Large intestine (tissue), 3 donors: ENCODE results near the gene PRPF6. TPM values are rescaled to one million over a fixed set of nuclear protein-coding genes. Genes with fewer than 3 reads are reported as not detected.
"Not testable (repeated sequence)": the region's sequence is repeated elsewhere in the genome, so short reads cannot be mapped to it uniquely, and the experiment has no call there.

Experiments
- DNase-seq, 2 donors: peaks; one replicate each; pipeline versions ENCODE4 v3.0.0 to v3.0.0-alpha.2; 2013
- H3K27ac ChIP-seq: one replicate; pipeline ENCODE4 v1.5.1; 2013; ENCODE audit warnings: low read length
- H3K27me3 ChIP-seq: 2 replicates; pipeline ENCODE4 v1.6.1; 2013; ENCODE audit warnings: low read length; ENCODE audit not compliant: control insufficient read depth, insufficient read depth
- H3K36me3 ChIP-seq: 2 replicates; pipeline ENCODE4 v1.6.1; 2013; ENCODE audit warnings: low read length; ENCODE audit not compliant: control insufficient read depth, insufficient read depth
- H3K4me1 ChIP-seq: one replicate; pipeline ENCODE4 v1.6.1; 2013; ENCODE audit warnings: low read length; ENCODE audit not compliant: control insufficient read depth, insufficient read depth
- H3K4me3 ChIP-seq: one replicate; pipeline ENCODE4 v1.5.1; 2013; ENCODE audit warnings: low read length
- H3K9me3 ChIP-seq: one replicate; pipeline ENCODE4 v1.6.1; 2013; ENCODE audit warnings: mild to moderate bottlenecking, low read depth, low read length, moderate library complexity; ENCODE audit not compliant: control insufficient read depth
- WGBS: methylation state at CpG from one replicate; pipeline ENCODE4 v1.1.5; 2013; ENCODE audit warnings: low lambda C conversion rate; ENCODE audit not compliant: insufficient coverage; 5-methylcytosine and 5-hydroxymethylcytosine counted together
- polyA plus RNA-seq: library from polyadenylated mRNA; unstranded; fragments of 120-200 nt; gene quantifications from one replicate; pipeline ENCODE4 v1.2.1, GENCODE V29; 2013

PRPF6 gene
- polyA plus RNA-seq, 1 donor, result 59.7 TPM

- peaks cover 6% of the 10 kb centered on the region for H3K9me3 ChIP-seq
- H3K4me3 ChIP-seq, result no peak overlapping the region
- no peak for DNase-seq
- no peaks in the 10 kb centered on the region for H3K27me3 ChIP-seq
- no CpG with 5 or more reads among the region's 7 CpGs for WGBS
- H3K4me1 ChIP-seq, result no peaks in the 10 kb centered on the region
- H3K36me3 ChIP-seq, result peaks cover 73% of the 10 kb centered on the region
- no peak overlapping the region for H3K27ac ChIP-seq
Measured at GRCh38 chr20:64003960-64004725, 23.2 kb downstream of the PRPF6 start.

- H3K36me3 ChIP-seq, result peaks cover 72% of the 10 kb centered on the region
- no peak overlapping the region for H3K4me3 ChIP-seq
- WGBS, result no CpG with 5 or more reads among the region's 6 CpGs
- H3K27ac ChIP-seq, result no peak overlapping the region
- H3K27me3 ChIP-seq, result no peaks in the 10 kb centered on the region
- H3K4me1 ChIP-seq, result no peaks in the 10 kb centered on the region
- peaks cover 9% of the 10 kb centered on the region for H3K9me3 ChIP-seq
- no peak for DNase-seq
Measured at GRCh38 chr20:64005394-64005793, 24.5 kb downstream of the PRPF6 start.

- no peak for DNase-seq
- WGBS, result no CpG with 5 or more reads among the region's 10 CpGs
- Histone ChIP-seq H3K4me1 (no peaks in the 10 kb centered on the region), H3K27ac (no peak overlapping the region), H3K9me3 (peaks cover 17% of the 10 kb centered on the region), H3K36me3 (peaks cover 74% of the 10 kb centered on the region), H3K4me3 (no peak overlapping the region), H3K27me3 (no peaks in the 10 kb centered on the region)
Measured at GRCh38 chr20:64006490-64006889, 25.6 kb downstream of the PRPF6 start.

- WGBS, result no CpG with 5 or more reads among the region's 3 CpGs
- Histone ChIP-seq H3K27ac (no peak overlapping the region), H3K36me3 (peaks cover 72% of the 10 kb centered on the region)
Measured at GRCh38 chr20:64006902-64007301, 26.0 kb downstream of the PRPF6 start.

GRCh38 chr20:64009811-64010387, 29.0 kb downstream of the PRPF6 start:
- no peak for DNase-seq
- H3K4me1 ChIP-seq, result no peaks in the 10 kb centered on the region
- H3K27ac ChIP-seq, result no peak overlapping the region
- no peak overlapping the region for H3K4me3 ChIP-seq
- 100% methylated on average over 2 of the region's 13 CpGs for WGBS
- H3K27me3 ChIP-seq, result no peaks in the 10 kb centered on the region
- peaks cover 18% of the 10 kb centered on the region for H3K9me3 ChIP-seq
- peaks cover 66% of the 10 kb centered on the region for H3K36me3 ChIP-seq

More at GRCh38 chr20:64006902-64007301, 26.0 kb downstream of the PRPF6 start:
- no peaks in the 10 kb centered on the region for H3K4me1 ChIP-seq
- no peak overlapping the region for H3K4me3 ChIP-seq
- H3K27me3 ChIP-seq, result no peaks in the 10 kb centered on the region
- no peak for DNase-seq
- peaks cover 18% of the 10 kb centered on the region for H3K9me3 ChIP-seq

- no peak for DNase-seq
- no peak overlapping the region for H3K4me3 ChIP-seq
- H3K9me3 ChIP-seq, result peaks cover 18% of the 10 kb centered on the region
- no peaks in the 10 kb centered on the region for H3K27me3 ChIP-seq
- H3K4me1 ChIP-seq, result no peaks in the 10 kb centered on the region
- H3K27ac ChIP-seq, result no peak overlapping the region
- WGBS, result no CpG with 5 or more reads among the region's 8 CpGs
- H3K36me3 ChIP-seq, result peaks cover 66% of the 10 kb centered on the region
Measured at GRCh38 chr20:64010711-64011237, 29.8 kb downstream of the PRPF6 start.

GRCh38 chr20:64011366-64011779, 30.4 kb downstream of the PRPF6 start:
- H3K36me3 ChIP-seq, result peaks cover 67% of the 10 kb centered on the region
- no CpG with 5 or more reads among the region's 16 CpGs for WGBS
- H3K9me3 ChIP-seq, result peaks cover 18% of the 10 kb centered on the region
- H3K4me3 ChIP-seq, result no peak overlapping the region
- no peaks in the 10 kb centered on the region for H3K27me3 ChIP-seq
- no peaks in the 10 kb centered on the region for H3K4me1 ChIP-seq
- no peak for DNase-seq
- no peak overlapping the region for H3K27ac ChIP-seq

GRCh38 chr20:64012385-64013154, 31.6 kb downstream of the PRPF6 start:
- Histone ChIP-seq H3K9me3 (peaks cover 18% of the 10 kb centered on the region), H3K36me3 (peaks cover 65% of the 10 kb centered on the region)
- no CpG with 5 or more reads among the region's 20 CpGs for WGBS
- not testable (repeated sequence) for H3K4me3 ChIP-seq, H3K27me3 ChIP-seq, DNase-seq, H3K4me1 ChIP-seq, H3K27ac ChIP-seq

- no CpG with 5 or more reads among the region's 2 CpGs for WGBS
- H3K9me3 ChIP-seq, result peaks cover 8% of the 10 kb centered on the region
Measured at GRCh38 chr20:64015635-64016034, 34.7 kb downstream of the PRPF6 start.

More at GRCh38 chr20:64015635-64016034, 34.7 kb downstream of the PRPF6 start:
- no peaks in the 10 kb centered on the region for H3K27me3 ChIP-seq
- H3K4me1 ChIP-seq, result no peaks in the 10 kb centered on the region
- peaks cover 67% of the 10 kb centered on the region for H3K36me3 ChIP-seq
- DNase-seq, result no peak
- H3K4me3 ChIP-seq, result no peak overlapping the region
- H3K27ac ChIP-seq, result no peak overlapping the region
